Measurements from ENCODE around the gene SLC18B1.

The SLC18B1 gene

GRCh38 chr6:132797951-132798868, at the start of gene SLC18B1:
TSS of gene SLC18B1 (minus strand) at chr6:132798637. CDS start at chr6:132798456, 181 bp downstream.
- DNase-seq: peak; percentile 79

GRCh38 chr6:132843316-132844035, 45.0 kb upstream of the SLC18B1 start:
- DNase-seq: no peak

- DNase-seq: no peak
Observed at GRCh38 chr6:132841966-132842365, 43.5 kb upstream of the SLC18B1 start.

- no peak for DNase-seq
Observed at GRCh38 chr6:132832891-132833290, 34.5 kb upstream of the SLC18B1 start.

GRCh38 chr6:132830334-132830751, 31.9 kb upstream of the SLC18B1 start:
- DNase-seq: peak; percentile 50

- no peak for DNase-seq
Observed at GRCh38 chr6:132820629-132821381, 22.4 kb upstream of the SLC18B1 start.

GRCh38 chr6:132819405-132820161, 21.1 kb upstream of the SLC18B1 start:
- DNase-seq: no peak

- no peak for DNase-seq
Observed at GRCh38 chr6:132818404-132819359, 20.2 kb upstream of the SLC18B1 start.

GRCh38 chr6:132817554-132818403, 19.3 kb upstream of the SLC18B1 start:
- no peak for DNase-seq

- no peak for DNase-seq
Observed at GRCh38 chr6:132816660-132817059, 18.2 kb upstream of the SLC18B1 start.

GRCh38 chr6:132814716-132815570, 16.5 kb upstream of the SLC18B1 start:
- no peak for DNase-seq

GRCh38 chr6:132813173-132813856, 14.9 kb upstream of the SLC18B1 start:
- DNase-seq: peak; percentile 74

- DNase-seq: no peak
Observed at GRCh38 chr6:132812756-132813172, 14.3 kb upstream of the SLC18B1 start.

GRCh38 chr6:132812255-132812732, 13.9 kb upstream of the SLC18B1 start:
- DNase-seq: no peak

GRCh38 chr6:132811276-132811675, 12.8 kb upstream of the SLC18B1 start:
- DNase-seq: no peak

GRCh38 chr6:132805548-132805947, 7.1 kb upstream of the SLC18B1 start:
- DNase-seq: no peak

GRCh38 chr6:132804251-132804650, 5.8 kb upstream of the SLC18B1 start:
- no peak for DNase-seq

GRCh38 chr6:132800656-132801055, 2.2 kb upstream of the SLC18B1 start:
- DNase-seq: no peak

Measured in retina (tissue), 1 donor.